Kidney tubule cell (primary cell): ENCODE measurements around the gene COX7A2L.
"Not testable (repeated sequence)": the region's sequence is repeated elsewhere in the genome, so short reads cannot be mapped to it uniquely, and the experiment has no call there.

Experiments used
- DNase-seq: peaks from one replicate; pipeline ENCODE4 v3.0.0-alpha.2; 2018; ENCODE audit warnings: low spot score

The COX7A2L gene, protein sequence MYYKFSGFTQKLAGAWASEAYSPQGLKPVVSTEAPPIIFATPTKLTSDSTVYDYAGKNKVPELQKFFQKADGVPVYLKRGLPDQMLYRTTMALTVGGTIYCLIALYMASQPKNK

DNA sequence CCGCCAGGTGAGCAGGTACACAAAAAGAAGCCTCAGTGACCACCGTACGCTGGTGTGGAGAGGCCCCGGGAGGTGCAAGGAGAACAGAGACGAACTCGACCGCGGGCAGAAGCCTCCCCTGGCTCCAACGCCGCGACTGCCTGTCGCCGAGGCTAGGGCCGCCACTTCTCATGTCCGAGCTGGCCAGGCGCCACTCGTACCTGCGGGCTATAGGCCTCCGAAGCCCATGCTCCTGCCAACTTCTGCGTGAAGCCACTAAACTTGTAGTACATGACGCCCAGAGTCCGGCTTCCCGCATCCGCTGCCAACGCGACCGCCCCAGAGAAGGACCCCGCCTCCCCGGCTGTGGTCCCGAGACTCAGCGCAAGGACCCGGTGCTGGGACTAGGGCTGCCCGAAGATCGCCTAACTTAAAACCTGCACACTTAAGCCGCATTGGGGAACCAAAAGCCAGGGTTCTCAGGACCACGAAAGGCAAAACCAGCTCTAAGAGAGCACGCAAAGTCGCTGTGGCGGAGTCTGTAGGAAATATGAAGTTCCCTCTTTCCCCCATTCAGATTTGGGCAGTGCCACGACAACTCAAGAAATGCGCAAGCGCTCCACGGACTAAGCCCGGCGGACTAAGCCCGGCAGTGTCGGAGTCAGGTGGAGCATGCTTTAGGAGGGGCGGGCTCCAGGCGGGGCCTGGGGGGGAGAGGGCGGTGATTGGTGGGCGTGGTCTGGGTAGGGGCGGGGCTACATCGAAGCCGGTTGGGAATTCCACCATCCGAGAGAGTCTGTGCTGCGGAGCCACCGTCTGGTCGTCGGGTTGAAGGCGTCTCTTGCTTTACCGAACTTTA, at the start of gene COX7A2L:
Gene COX7A2L (minus strand): TSS at position 328 of the 838 bp plus-strand sequence. CDS start 56 bp downstream, at position 272.
- DNase-seq = peak; percentile 97

DNA sequence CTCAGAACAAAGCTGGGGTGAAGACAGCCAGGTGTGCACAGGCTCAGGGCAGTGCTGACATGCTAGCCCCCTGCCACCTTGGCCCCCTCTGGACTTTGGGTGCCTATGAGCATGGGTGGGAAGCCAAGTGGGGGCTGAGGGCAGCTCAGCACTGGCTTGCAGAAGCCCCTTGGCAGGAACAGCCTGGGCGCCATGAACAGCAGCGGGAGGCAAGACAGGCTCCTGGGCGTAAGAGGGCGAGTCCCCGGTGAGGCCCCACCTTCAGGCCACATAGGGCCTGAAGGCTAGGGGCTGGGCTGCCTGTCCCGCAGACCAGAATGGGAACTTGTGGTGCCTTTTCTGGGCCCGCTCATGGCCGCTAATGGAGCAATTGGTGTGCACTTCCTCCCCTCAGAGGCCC, 47.0 kb upstream of the COX7A2L start:
- no peak for DNase-seq

DNA sequence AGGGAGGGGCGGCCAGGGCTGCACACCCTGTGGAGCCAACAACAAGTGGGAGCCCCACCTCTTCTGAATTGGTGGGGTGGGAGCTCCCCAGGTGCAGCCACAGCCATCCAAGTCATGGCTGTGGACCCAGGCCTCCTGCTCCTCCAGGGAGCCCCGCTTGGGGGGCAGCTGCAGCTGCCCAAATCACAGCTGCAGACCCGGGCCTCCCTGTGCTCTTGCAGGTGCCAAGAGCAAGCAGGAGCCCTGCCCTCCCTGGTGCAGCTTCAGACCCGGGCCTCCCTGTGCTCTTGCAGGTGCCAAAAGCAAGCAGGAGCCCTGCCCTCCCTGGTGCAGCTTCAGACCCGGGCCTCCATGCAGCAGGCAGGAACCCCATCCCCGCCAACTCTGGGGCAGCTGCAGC, 46.5 kb upstream of the COX7A2L start:
- DNase-seq = no peak

DNA sequence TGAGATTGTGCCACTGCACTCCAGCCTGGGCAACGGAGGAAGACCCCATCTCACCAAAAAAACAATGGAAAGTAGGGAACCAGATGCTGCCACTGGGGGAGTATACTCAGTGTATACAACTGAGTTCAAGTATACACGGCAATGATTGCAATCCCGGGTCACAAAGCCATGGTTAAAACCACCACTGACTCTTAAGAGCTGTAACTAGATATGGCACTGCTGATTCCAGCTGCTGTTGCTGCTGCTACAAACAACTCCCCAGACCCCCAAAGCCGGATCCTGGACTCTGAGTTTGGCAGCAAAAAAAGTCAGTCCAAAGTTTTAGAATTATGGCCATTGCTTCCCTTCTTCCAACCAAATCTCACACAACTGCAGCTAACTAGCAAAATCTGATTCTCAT, 43.7 kb upstream of the COX7A2L start:
- DNase-seq = no peak

DNA sequence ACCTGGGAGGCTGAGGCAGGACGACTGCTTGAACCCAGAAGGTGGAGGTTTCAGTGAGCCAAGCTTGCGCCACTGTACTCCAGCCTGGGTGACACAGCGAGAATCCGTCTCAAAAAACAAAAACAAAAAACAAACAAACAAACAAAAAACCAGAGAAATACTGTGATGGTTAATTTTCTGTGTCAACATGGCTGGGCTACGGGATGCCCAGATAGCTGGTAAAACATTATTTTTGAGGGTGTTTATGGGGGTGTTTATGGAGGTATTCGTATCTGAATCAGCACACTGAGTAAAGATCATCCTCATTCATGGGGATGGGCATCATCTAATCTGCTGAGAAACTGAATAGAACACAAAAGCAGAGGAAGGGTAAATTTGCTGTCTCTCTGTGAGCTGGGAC, 40.8 kb upstream of the COX7A2L start:
- DNase-seq = no peak

DNA sequence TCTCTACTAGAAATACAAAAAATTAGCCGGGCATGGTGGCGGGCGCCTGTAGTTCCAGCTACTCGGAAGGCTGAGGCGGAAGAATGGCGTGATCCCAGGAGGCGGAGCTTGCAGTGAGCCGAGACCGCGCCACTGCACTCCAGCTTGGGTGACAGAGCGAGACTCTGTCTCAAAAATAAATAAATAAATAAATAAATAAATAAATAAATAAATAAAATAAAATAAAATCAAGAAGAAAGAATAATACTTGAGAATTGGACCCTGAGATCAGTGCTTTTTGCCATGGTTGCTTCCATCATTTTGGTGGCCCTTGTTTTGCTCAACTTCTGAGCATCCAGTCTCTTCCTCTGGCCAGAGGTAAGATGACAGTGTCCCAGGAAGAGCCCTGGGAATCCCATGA, 37.0 kb upstream of the COX7A2L start:
- DNase-seq = not testable (repeated sequence)

DNA sequence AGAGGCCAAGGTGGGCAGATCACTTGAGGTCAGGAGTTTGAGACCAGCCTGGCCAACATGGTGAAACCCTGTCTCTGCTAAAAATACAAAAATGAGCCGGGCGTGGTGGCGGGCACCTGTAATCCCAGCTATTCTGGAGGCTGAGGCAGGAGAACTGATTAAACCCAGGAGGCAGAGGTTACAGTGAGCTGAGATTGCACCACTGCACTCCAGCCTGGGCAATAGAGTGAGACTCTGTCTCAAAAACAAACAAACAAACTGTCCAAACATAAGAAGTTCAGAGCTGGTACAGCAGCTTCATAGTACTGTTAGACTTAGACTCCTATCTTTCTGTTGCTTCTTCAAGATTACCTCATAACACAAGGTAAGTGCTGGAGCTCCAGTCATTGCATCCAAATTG, 32.3 kb upstream of the COX7A2L start:
- DNase-seq = not testable (repeated sequence)

DNA sequence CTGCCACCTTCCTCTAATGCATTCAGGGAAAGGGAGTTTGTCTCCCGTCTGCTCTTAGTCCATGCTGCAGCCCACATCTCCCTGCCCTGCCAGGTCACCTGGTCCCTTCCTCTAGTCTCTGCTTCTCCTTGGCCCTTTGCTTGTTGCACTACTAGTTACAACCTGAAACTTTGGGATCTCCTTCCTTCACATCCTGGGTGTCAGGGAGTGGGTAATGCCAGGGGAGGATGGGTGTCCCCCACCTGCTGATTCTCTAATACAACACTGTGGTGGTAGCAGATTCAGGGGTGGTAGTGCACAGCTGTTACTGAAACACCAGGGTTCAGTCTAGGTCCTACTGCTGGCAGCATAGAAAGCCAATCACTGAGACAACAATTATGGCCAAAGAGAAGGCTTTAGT, 31.2 kb upstream of the COX7A2L start:
- DNase-seq = no peak

DNA sequence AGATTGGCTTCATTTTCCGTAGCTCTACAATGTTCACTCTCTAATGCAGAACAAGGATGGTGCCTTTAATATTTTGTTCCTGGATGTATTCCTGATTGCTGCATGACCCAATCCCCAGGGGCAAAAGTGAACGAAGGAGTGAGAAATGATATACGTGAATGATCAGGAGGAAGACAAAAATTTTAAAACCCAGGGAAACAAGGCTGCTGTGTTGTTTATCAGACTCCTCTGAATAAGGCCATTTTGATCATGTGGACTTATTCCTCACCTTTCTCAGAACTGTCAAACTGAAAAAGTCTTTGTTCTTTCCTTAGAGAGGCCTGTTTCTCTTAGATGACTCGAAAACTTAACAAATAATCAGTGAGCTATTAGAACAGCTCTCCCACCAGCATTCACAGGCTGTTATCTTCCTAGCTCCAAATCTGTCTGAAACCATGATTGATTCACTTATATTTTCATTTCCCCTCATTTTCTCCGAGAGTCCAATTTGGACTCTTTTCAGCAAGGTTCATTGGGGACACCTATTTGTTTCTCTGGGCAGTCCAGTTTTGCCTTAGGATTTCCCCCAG, 29.5 kb upstream of the COX7A2L start:
- no peak for DNase-seq

DNA sequence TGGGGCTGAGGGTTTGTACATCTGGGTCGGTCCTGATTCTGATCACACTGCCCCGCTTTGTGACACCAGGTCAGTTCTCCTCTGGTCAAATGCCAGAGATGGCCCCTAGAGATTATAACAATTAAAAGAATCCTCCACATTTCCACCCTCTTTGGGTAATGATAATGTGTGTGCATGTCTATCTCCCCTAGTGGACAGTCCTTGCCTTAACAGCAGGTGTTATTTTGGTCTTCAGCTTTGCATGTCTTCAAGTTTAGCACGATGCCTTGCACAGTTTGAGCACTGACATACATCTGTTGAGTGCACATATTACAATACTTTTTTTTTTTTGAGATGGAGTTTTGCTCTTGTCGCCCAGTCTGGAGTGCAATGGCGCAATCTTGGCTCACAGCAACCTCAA, 25.7 kb upstream of the COX7A2L start:
- peak; percentile 14 for DNase-seq

DNA sequence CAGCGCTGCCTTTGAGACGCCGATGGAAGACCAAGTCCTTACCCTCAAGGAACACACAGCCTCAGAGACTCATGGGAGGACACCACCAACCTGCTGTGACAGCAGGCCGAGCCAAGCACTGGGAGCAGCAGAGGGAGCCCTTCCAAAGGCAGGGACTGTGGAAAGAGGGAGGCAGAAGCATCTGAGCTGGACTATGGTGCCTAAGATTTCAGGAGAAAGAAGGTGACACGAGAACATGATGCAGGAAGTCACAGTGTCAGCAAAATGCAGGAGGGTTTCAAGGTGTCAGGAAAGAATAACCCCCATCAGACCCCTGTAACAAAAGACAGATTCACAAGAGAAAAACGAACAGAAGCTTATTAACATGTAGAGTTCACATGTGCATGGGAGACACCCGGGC, 24.2 kb upstream of the COX7A2L start:
- peak; percentile 6 for DNase-seq

DNA sequence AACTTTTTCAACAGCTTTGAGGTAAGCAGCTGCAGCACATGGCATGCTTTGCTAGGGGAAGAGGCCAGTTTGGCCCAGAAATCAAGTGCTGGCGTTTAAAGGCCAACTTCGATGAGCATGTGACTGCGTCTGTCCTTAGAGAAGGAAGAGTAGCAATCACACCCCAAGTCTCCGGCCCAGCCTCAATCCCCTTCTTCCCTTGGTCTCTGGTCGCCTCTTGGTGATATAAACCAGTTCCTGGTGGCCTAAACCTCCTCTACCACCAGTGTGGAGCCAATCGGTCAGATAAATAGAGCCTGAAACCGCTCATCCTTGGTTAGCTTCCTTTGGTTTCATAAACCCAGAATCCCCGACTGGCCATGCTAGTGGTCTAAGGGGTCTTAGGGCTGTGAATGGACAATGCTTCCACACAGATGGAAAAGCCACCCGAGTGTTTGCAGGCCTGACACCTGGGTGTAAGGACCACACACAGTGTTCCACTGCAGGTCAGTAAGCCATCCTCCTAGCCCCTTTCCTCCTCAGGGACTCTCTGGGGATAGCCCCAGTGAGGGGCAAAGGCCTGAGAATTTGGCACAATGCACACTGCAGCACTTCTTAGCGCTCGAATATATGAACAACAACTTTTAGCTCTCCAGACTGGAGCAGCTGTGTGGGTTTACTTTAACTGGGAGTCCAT, 23.0 kb upstream of the COX7A2L start:
- DNase-seq = no peak

DNA sequence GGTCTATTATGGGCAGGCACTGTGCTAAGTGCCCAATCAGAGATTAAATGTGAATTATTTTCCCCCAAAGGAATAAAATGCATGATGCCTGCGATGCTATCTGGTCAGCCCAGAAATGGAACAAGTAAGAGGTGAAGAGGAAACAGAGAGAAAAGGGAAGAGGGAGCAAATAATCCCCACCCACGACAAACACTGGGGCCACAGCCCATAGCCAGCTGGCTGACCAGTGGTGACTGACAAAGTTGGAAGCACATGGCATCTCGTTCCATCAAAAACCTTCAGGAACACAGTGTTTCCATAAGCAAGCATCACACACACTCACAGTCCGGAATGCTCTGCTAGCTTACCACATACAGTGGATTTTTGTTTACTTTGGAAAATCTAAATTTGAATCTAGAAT, 21.1 kb upstream of the COX7A2L start:
- DNase-seq = no peak

DNA sequence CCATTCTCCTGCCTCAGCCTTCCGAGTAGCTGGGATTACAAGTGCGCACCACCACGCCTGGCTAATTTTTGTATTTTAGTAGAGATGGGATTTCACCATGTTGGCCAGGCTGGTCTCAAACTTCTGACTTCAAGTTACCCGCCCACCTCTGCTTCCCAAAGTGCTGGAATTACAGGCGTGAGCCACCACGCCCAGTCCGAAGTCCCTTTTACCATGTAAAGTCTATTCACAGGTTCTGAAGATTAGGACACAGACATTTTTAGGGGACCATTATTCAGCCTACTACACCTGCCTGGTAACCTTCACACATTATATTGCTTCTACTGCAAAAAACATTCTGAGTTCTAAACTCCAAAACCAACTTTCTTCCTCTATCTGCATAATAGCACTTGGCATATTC, 19.0 kb upstream of the COX7A2L start:
- DNase-seq = not testable (repeated sequence)

DNA sequence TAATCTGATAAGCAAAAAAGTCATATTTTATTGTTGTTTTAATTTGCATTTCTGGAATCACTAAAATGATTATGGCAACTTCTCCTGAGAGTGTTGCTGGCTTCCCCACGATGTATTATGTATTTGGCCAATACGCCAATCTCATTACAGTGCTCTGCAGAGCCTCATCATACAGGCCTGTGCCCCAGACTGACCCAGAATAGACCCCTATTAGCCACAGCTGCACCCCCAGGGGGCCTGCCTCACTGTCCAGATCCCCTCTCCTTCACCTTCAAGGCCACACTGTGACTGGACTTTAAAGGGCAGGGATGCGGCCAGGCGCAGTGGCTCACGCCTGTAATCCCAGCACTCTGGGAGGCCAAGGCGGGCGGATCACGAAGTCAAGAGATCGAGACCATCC, 17.4 kb upstream of the COX7A2L start:
- no peak for DNase-seq

DNA sequence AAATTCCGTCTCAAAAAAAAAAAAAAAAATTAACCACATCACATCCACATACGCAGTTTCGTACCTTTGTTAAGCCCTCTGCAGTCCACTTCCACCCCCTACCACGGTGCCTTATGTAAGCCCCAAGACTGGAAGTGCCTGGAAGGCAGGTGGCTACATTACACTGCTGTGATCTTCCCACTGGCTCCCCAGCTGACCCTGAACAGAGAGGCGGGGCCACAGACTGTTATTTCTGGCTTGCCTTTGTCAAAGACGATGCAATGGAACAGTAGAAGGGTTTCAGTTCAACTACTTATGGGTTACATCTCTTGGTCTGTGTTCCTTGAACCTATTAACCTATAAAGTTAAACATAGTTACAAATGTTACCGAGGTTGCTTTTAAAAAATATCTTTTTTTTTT, 15.7 kb upstream of the COX7A2L start:
- no peak for DNase-seq

DNA sequence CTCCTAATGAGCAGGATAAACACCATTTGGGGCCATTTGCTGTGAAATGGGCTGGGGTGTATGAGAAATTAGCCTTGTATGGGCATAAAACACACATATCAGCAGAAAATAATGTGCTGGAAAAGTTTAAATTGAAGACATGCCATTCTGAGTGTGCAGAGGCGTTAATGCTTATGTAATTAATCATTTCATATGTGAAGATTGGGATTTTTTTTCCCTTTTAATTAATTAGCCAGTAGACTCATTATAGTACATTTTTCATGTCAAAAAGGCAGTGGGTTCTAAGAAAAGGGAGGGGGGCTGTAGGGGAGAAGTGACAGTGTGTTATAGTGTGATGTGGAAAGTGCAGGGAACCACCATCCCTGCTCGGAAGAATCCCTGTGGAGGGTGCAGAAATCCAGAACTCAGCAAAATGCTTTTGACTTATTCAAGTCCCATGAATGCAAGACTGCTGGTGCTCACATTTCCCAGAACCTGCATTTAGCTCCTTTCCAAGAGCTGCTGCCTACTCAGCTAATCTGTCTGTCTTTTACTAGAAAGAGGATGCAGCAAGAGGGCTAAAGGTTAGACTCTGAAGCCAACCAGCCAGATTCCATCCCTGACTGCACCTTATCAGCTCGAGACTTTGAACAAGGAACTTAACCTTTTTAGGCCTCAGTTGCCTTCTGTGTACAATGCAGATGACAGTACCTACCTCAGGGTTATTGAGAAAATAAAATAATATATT, 11.6 kb upstream of the COX7A2L start:
- DNase-seq = no peak

DNA sequence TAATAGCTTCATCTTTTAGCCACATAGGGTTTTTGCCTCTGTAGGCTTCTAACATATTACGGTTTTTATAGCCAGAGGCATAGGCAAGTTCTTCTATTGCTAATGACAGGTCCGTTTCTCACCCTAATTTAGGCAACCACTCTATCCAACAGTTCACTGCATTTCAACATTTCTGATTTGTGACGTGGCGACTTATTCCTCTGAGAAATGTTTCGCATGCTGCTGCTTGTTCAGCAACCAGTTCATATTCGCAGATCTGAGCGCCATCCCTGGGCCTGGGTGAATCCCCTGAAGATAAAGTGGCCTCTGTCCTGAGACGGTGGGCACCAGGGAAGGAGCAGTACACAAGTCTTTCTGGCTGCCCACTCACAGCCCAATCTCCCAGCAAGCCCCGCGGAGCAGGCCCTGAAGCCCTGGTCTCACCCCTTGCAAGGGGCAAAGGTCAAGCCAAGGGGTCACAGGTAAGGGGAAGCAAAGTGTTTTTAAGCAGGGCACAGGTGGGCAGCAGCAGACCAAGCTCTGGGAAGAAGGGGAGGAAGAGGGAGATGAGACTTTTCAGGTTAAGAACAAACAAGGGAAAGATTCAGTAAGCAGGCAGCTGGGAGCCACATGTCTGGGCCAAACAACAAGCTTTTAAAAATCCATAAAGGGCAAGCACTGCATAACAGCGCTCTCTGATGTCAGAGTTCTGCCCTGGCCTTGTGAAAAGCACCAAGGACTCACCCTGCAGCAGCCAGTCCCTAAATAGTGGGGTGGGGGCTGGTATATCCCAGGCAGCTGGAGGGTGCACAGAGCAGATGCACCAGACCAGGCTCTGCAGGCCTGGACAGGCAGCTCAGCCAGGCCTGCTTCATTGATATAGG, 10.8 kb upstream of the COX7A2L start:
- no peak for DNase-seq

DNA sequence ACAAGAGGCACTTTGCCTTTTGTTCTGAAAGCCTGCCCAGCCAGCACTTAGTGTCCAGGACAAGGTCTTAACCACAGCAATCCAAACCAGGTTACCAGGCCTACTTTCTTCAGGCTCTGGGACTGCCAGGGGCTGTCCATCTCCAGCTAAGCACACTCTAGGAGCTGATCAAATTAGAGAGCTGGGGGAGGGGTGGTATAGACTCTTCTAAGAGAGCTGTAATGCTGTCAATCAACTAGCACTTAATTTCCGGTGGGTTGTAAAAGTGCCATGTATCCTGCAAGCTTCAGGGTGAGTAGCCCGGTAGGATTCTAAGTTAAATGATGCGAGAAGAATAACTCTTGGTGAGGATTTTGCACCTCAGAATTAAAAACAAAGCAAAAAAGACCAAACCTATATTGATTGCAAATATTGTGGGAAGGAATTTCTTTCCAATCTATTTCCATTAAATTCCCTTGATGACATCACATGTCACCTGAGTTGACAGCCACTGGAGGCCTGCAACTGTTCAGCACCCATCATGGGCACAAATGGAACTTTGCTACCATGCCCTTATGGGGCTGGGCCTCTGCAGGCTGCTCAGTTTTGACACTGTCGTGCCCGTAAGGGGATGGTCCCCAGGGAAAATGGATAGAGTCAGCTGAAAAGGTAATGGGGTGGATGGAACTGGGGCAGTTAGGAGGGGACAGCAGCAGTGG, 8.7 kb upstream of the COX7A2L start:
- DNase-seq = peak; percentile 11

DNA sequence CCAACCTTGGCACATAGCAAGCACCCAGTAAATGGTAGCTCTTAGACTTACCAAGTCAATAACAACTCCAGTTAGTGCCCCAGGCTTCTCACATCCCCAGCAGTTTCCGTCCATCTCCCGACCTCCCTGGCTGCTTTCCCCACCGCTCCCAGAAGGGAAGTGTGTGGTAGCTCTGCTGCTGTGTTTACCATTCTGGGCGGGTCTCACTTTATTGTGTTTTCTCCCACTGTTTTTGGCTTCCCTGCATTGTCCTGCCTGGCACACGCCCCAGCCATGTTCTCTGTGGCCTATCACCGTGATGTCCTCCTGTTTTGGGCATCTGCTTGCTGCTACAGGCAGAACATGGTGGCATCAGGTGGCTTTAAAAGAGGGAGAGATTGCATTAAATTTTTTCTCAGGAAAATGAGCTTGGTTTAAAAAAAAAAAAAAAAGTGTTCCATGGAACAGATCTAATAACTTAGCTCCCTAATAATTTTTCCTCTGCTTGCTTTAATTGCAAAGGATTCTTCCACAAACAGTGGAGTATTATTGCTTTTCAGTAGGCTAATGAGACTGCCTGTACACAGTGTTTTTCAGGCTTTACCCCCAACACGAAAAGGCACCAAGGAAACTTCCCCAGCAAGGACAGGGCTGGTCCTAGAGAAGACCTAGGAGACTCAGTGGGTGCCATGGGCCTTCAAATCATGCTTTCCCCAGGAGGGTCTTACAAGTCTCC, 8.0 kb upstream of the COX7A2L start:
- no peak for DNase-seq
